Pancreas (tissue), 10 donors: ENCODE measurements around the gene ABCA2. TPM values are rescaled to one million over a fixed set of nuclear protein-coding genes. Genes with fewer than 3 reads are reported as not detected.

Source experiments
- ATAC-seq, 4 donors: fragments of 200-7000 bp; cut with Tn5 transposase; one replicate each; pipeline versions ENCODE4 v1.8.0 to v1.9.1; 2020; ENCODE audit warnings: mild to moderate bottlenecking in 4 of 4, moderate library complexity in 4 of 4
- DNase-seq, 6 donors: peaks; one replicate each; pipeline ENCODE4 v3.0.0-alpha.2; 2020
- FAIRE-seq: peaks from 2 replicates; lab custom pipeline; 2012; peaks lifted over from hg19 to GRCh38; lab: Jason Lieb, UNC
- H3K27ac ChIP-seq, 4 donors: fragments of 200-600 bp; sonication (generic); 1 replicate in 3 of 4; 2 replicates in 1 of 4; pipeline versions ENCODE4 v1.5.0 to v1.8.0; 2020
- H3K27me3 ChIP-seq, 4 donors: fragments of 200-600 bp; one replicate each; pipeline ENCODE4 v1.8.0; 2021
- H3K36me3 ChIP-seq, 3 donors: fragments of 200-600 bp; sonication (generic) in 1 of 3; one replicate each; pipeline versions ENCODE4 v1.5.0 to v1.8.0; 2020 to 2021
- H3K4me1 ChIP-seq, 3 donors: fragments of 200-600 bp; one replicate each; pipeline ENCODE4 v1.8.0; 2021
- H3K4me3 ChIP-seq, 4 donors: fragments of 200-600 bp; sonication (generic) in 2 of 4; one replicate each; pipeline versions ENCODE4 v1.5.0 to v1.8.0; 2020 to 2021
- H3K9me3 ChIP-seq, 4 donors: fragments of 200-600 bp; one replicate each; pipeline ENCODE4 v1.8.0; 2021
- CTCF ChIP-seq, 4 donors: fragments of 200-600 bp; sonication (generic) in 3 of 4; IDR thresholded peaks; one replicate each; pipeline versions ENCODE4 v1.5.0 to v1.8.0; 2021; ENCODE audit warnings: antibody characterized with exemption in 4 of 4
- whole genome bisulfite sequencing, 2 donors: extraction: QIAGEN DNeasy Blood & Tissue Kit; methylation state at CpG; one replicate each; pipeline ENCODE4 v1.1.7; 2013; 5-methylcytosine and 5-hydroxymethylcytosine counted together
- intact Hi-C, 3 donors: fragments of 100-400 bp; cut with DNase I; formaldehyde crosslinking; loops; one replicate each; pipeline versions ENCODE4 v1.11.1 to v1.14.2; 2022
- polyA plus RNA-seq, 2 donors: library from polyadenylated mRNA; stranded (reverse); fragments of 200-250 nt; gene quantifications; one replicate each; pipeline ENCODE4 v1.2.3, GENCODE V29; 2013
- total RNA-seq, 6 donors: library from RNA; stranded (reverse); fragmentation: NEBNext Ultra II Directional in 4 of 6; extraction: Animal tissue kit (Norgen Biotek cat#: 25700) in 4 of 6; gene quantifications; one replicate each; pipeline versions ENCODE4 v1.2.1 to v1.2.4, GENCODE V29; 2021 to 2023
- donor health status: healthy with polysubstance abuse.
- donor health status: DM: no; HTN: no; CAD: no; lungs with moderate emphysema.
- donor health status: DM: no; HTN: no; CAD: no.
- donor health status: control.
- donor health status: control.
- donor health status: Bipolar disorder and iron deficiency.
- donor health status: DM: yes; HTN: yes; CAD: no.
- donor health status: DM: no; HTN: no; CAD: no.
- donor health status: DM: no; HTN: no; CAD: no.
- donor health status: DM: yes; HTN: yes; CAD: no.

ABCA2 gene
- total and polyA plus RNA-seq, 8 donors = 16.2 to 80.0 (median 27.5) TPM

GRCh38 chr9:136968333-136969127, 59.5 kb downstream of the ABCA2 start:
- ATAC-seq = no peak
- H3K27ac ChIP-seq = no peak overlapping the region
- no peaks in the 10 kb centered on the region for H3K9me3 ChIP-seq
- H3K4me3 ChIP-seq = no peak overlapping the region
- WGBS, 2 donors = 73 to 76% methylated on average over 14 to 17 of the region's 17 CpGs
- H3K36me3 ChIP-seq = no peaks in the 10 kb centered on the region
- DNase-seq = no peak
- no peak for TF ChIP-seq CTCF (IDR thresholded peaks at IDR 0.05)
- no peak for FAIRE-seq
- H3K27me3 ChIP-seq = no peaks in the 10 kb centered on the region
- intact Hi-C loops = no loop called here
- H3K4me1 ChIP-seq = peaks cover 0 to 5% (median 4%) of the 10 kb centered on the region in 3 donors

- FAIRE-seq = no peak
- Histone ChIP-seq H3K4me1 (peaks cover 0 to 5% (median 4%) of the 10 kb centered on the region in 3 donors), H3K27me3 (no peaks in the 10 kb centered on the region), H3K4me3 (no peak overlapping the region), H3K9me3 (no peaks in the 10 kb centered on the region), H3K27ac (no peak overlapping the region), H3K36me3 (no peaks in the 10 kb centered on the region)
- no peak for DNase-seq
- peak in 3 of 4 donors; percentile 14 to 50 (median 16) for ATAC-seq
- 12 to 13% methylated on average over 23 of the region's 23 CpGs for WGBS, 2 donors
- intact Hi-C loops = no loop called here
- TF ChIP-seq CTCF (IDR thresholded peaks at IDR 0.05) = no peak
These were observed 62.1 kb downstream of the ABCA2 start for GRCh38 chr9:136965771-136966484.

- peaks cover 0 to 5% (median 4%) of the 10 kb centered on the region in 3 donors for H3K4me1 ChIP-seq
- DNase-seq (no peak), ATAC-seq (no peak), FAIRE-seq (no peak)
- 78 to 85% methylated on average over 26 of the region's 26 CpGs for WGBS, 2 donors
- H3K27me3 ChIP-seq = no peaks in the 10 kb centered on the region
- H3K36me3 ChIP-seq = no peaks in the 10 kb centered on the region
- intact Hi-C loops = loop anchor here in 1 of 3 donors (5.0 kb wide), 1 partner anchor 57 kb away; no protein-coding TSS in a partner anchor
- H3K4me3 ChIP-seq = no peak overlapping the region
- H3K27ac ChIP-seq = no peak overlapping the region
- no peaks in the 10 kb centered on the region for H3K9me3 ChIP-seq
- no peak for TF ChIP-seq CTCF (IDR thresholded peaks at IDR 0.05)
These were observed 63.1 kb downstream of the ABCA2 start for GRCh38 chr9:136964833-136965422.

GRCh38 chr9:136964171-136964689, 63.8 kb downstream of the ABCA2 start:
- 70 to 76% methylated on average over 21 to 22 of the region's 22 CpGs for WGBS, 2 donors
- Histone ChIP-seq H3K4me1 (peaks cover 0 to 5% (median 4%) of the 10 kb centered on the region in 3 donors), H3K9me3 (no peaks in the 10 kb centered on the region), H3K27ac (no peak overlapping the region), H3K4me3 (no peak overlapping the region), H3K27me3 (no peaks in the 10 kb centered on the region), H3K36me3 (no peaks in the 10 kb centered on the region)
- FAIRE-seq = no peak
- intact Hi-C loops = loop anchor here in 1 of 3 donors (5.0 kb wide), 1 partner anchor 58 kb away; no protein-coding TSS in a partner anchor
- no peak for DNase-seq
- no peak for ATAC-seq
- no peak for TF ChIP-seq CTCF (IDR thresholded peaks at IDR 0.05)
